ENCODE data around the gene KIF12. TPM values are rescaled to one million over a fixed set of nuclear protein-coding genes. Genes with fewer than 3 reads are reported as not detected.

KIF12 gene
- total RNA-seq, result not detected

DNA sequence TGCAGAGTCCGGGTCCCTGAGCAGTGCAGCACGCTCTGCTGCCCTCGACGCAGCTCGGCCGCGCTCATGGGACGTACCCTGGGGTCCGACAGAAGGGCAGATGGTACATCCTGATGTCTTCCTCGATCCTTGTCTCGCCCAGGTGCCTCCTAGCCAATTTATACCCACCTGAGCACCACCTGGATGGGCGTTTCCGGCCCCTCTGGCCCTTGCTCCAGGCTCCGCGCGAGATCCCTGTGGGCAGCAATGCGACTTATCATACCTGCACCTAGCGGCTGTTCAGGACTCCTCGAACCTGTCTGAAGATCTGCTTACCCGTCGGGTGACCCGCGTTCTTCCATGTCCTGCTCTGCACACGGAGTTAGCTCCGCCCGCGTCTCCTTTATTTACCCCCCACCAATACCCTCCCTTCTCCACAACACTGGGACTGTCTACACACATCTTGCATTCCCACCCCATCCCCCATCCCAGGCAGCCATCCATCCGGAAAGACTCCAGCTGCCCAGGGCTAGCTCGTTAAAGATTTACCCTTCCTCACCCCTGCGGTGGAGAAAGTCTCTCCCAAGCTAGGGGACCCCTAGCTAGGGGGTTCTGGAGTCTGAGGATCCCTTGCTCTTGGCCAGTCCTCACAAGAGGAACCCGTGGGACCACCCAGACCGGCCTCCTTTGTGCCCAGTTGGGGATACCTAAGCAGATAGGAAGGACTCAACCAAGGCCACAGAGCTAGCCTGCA, at the start of gene KIF12:
TSS of gene KIF12 (minus strand) at position 357 of the 733 bp plus-strand sequence. CDS start at position 341, 16 bp downstream.
- H3K4me1 ChIP-seq, result peaks cover 3 to 7% of the 10 kb centered on the region in 2 donors
- H3K4me3 ChIP-seq, result peak within 1 kb of the TSS; percentile 53 to 66
- no peak for DNase-seq (ENCODE audit: low spot score in 2 of 2)
- intact Hi-C loops (cut with DNase I), result no loop called here
- H3K9me3 ChIP-seq, result no peaks in the 10 kb centered on the region
- no peak for TF ChIP-seq CTCF (IDR thresholded peaks at IDR 0.05)
- H3K27ac ChIP-seq, result no peak within 1 kb of the TSS
- H3K36me3 ChIP-seq, result no peaks in the 10 kb centered on the region
- peaks cover 4% of the 10 kb centered on the region for H3K27me3 ChIP-seq

GRCh38 chr9:114146735-114147134, 47.6 kb upstream of the KIF12 start:
- DNase-seq (ENCODE audit: low spot score in 2 of 2), result no peak
- intact Hi-C loops (cut with DNase I), result no loop called here
- no peaks in the 10 kb centered on the region for H3K4me1 ChIP-seq
- no peak for TF ChIP-seq CTCF (IDR thresholded peaks at IDR 0.05)
- H3K4me3 ChIP-seq, result no peak overlapping the region
- no peaks in the 10 kb centered on the region for H3K9me3 ChIP-seq
- H3K36me3 ChIP-seq, result no peaks in the 10 kb centered on the region
- H3K27ac ChIP-seq, result no peak overlapping the region
- no peaks in the 10 kb centered on the region for H3K27me3 ChIP-seq

GRCh38 chr9:114143234-114143633, 44.1 kb upstream of the KIF12 start:
- Histone ChIP-seq H3K27ac (no peak overlapping the region), H3K27me3 (no peaks in the 10 kb centered on the region), H3K4me1 (no peaks in the 10 kb centered on the region), H3K36me3 (no peaks in the 10 kb centered on the region), H3K9me3 (no peaks in the 10 kb centered on the region), H3K4me3 (no peak overlapping the region)
- TF ChIP-seq CTCF (IDR thresholded peaks at IDR 0.05), result no peak
- DNase-seq (ENCODE audit: low spot score in 2 of 2), result no peak
- intact Hi-C loops (cut with DNase I), result no loop called here

GRCh38 chr9:114141553-114142402, 42.7 kb upstream of the KIF12 start:
- Histone ChIP-seq H3K4me3 (no peak overlapping the region), H3K27me3 (no peaks in the 10 kb centered on the region), H3K27ac (no peak overlapping the region), H3K4me1 (no peaks in the 10 kb centered on the region), H3K36me3 (no peaks in the 10 kb centered on the region), H3K9me3 (no peaks in the 10 kb centered on the region)
- DNase-seq (ENCODE audit: low spot score in 2 of 2), result no peak
- intact Hi-C loops (cut with DNase I), result no loop called here
- no peak for TF ChIP-seq CTCF (IDR thresholded peaks at IDR 0.05)

GRCh38 chr9:114140850-114141249, 41.8 kb upstream of the KIF12 start:
- no peak for DNase-seq (ENCODE audit: low spot score in 2 of 2)
- Histone ChIP-seq H3K4me1 (no peaks in the 10 kb centered on the region), H3K36me3 (no peaks in the 10 kb centered on the region), H3K27me3 (no peaks in the 10 kb centered on the region), H3K27ac (no peak overlapping the region), H3K4me3 (no peak overlapping the region), H3K9me3 (no peaks in the 10 kb centered on the region)
- TF ChIP-seq CTCF (IDR thresholded peaks at IDR 0.05), result no peak
- intact Hi-C loops (cut with DNase I), result no loop called here

Data from ascending aorta (tissue), 2 donors.